Brain microvascular endothelial cell (primary cell): ENCODE results near the gene ISG20L2.

ENCODE experiments used
- DNase-seq: peaks from one replicate; pipeline ENCODE4 v3.0.0-alpha.2; 2020
- H3K27ac ChIP-seq: fragments of 250-450 bp; sonication (Bioruptor Pico); 2 replicates; pipeline ENCODE4 v1.5.1; 2020; ENCODE audit warnings: mild to moderate bottlenecking, moderate library complexity
- H3K27me3 ChIP-seq: fragments of 250-450 bp; sonication (Bioruptor Pico); replicated peaks from 2 replicates; pipeline ENCODE4 v1.5.1; 2020; ENCODE audit warnings: mild to moderate bottlenecking
- H3K36me3 ChIP-seq: fragments of 250-450 bp; sonication (Bioruptor Pico); replicated peaks from 2 replicates; pipeline ENCODE4 v1.5.1; 2020; ENCODE audit warnings: mild to moderate bottlenecking
- H3K4me3 ChIP-seq: 2 replicates; pipeline ENCODE4 v1.5.1; 2011; ENCODE audit warnings: low read depth, mild to moderate bottlenecking, control low read depth, low read length, moderate library complexity
- in situ Hi-C: cut with HindIII; loops from 2 replicates; pipeline ENCODE4 v1.10.0; 2017; ENCODE audit warnings: low sequenced_read_pairs, low pct_ligation_motif_present
- TF ChIP-seq, protein P1 (sequence below): IDR thresholded peaks from 2 replicates; pipeline ENCODE4 v1.5.1; 2011; ENCODE audit warnings: low read depth, mild to moderate bottlenecking, moderate library complexity, low read length, control low read depth, inconsistent platforms; ENCODE audit errors: missing control alignments

The ISG20L2 gene

DNA sequence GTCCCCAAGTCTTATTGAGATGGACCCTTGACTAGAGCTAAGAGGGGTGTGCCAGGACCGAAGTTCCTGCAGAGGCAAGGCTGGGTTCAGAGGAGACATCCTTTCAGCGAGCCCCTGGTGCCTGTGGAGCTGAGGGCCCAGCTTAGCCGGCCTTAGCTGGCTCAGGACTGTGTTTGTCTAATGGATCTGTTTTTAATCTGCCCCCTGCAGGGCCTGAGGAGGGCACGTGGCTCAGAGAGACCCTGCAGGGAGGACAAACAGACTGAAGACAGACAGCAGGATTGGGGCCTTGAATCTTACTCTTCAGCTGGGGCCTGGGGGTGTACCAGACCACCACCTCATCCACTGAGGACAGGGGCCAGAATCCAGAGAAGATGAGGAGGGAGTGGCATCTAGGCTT is 24.8 kb downstream of the ISG20L2 start:
- Histone ChIP-seq H3K27ac (no peak overlapping the region), H3K4me3 (no peak overlapping the region), H3K36me3 (no peaks in the 10 kb centered on the region), H3K27me3 (no peaks in the 10 kb centered on the region)
- no peak for DNase-seq
- in situ Hi-C loops, result no loop called here
- TF ChIP-seq, protein P1, sequence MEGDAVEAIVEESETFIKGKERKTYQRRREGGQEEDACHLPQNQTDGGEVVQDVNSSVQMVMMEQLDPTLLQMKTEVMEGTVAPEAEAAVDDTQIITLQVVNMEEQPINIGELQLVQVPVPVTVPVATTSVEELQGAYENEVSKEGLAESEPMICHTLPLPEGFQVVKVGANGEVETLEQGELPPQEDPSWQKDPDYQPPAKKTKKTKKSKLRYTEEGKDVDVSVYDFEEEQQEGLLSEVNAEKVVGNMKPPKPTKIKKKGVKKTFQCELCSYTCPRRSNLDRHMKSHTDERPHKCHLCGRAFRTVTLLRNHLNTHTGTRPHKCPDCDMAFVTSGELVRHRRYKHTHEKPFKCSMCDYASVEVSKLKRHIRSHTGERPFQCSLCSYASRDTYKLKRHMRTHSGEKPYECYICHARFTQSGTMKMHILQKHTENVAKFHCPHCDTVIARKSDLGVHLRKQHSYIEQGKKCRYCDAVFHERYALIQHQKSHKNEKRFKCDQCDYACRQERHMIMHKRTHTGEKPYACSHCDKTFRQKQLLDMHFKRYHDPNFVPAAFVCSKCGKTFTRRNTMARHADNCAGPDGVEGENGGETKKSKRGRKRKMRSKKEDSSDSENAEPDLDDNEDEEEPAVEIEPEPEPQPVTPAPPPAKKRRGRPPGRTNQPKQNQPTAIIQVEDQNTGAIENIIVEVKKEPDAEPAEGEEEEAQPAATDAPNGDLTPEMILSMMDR, result no peak

DNA sequence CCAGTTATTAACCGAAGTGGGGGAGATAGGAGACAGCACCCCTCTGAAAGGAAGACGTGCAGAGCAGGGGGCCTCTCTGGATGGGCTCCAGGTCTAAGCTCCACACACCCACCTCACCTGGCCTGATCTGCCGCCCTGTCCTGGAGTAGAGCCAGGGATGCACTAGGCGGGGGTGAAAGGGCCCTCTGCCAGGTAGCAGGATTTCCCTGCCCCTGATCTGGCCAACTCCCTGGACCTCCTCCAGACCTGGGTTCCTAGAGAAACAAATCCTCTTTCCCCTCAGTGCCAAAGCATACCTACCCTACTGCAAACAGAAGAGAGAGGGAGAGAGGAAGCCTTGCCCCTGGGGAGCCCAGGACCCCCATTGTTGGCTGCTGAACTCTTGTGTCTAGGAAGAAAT is 25.2 kb downstream of the ISG20L2 start:
- Histone ChIP-seq H3K4me3 (no peak overlapping the region), H3K36me3 (no peaks in the 10 kb centered on the region), H3K27me3 (no peaks in the 10 kb centered on the region), H3K27ac (no peak overlapping the region)
- in situ Hi-C loops, result no loop called here
- TF ChIP-seq, protein P1, result no peak
- DNase-seq, result no peak

DNA sequence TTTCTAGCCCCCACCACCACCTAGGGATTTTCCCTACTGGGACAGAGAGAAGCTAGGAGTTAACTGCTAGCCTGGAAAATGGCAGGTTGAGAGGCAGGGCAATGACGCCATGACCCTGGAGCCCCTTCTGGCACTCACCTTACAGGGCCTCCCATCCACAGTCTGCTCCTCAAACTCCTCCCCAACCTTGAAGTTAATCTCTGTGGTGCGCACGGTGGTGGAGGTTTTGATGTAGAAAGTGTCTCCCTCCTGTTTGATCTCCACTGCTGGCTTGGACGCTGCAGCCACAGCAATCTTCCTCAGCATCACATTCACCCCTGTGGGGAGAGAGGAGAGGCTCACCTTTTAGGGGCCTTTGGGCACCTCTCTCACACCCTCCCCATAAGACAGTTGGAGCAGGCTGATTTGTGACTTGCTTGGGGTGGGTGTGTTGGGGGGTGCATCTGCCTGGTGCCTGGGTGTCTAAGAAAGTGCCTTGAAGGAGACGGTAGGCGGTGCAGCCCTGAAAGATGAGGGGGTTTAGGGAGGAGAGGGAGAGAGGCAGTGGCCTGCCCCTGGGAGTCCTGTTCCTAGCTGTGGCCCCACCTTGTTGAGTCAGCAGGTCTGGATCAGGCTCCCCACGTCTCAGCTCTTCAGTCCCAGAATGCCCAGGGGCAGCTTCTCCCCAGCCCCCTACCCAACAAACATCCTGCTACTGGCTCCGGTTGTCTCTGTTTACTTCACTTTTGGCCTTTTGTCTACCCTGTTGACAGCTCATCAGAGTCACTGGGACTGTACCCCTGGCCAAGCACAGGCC is 27.6 kb downstream of the ISG20L2 start:
- Histone ChIP-seq H3K27me3 (no peaks in the 10 kb centered on the region), H3K4me3 (no peak overlapping the region), H3K36me3 (no peaks in the 10 kb centered on the region), H3K27ac (no peak overlapping the region)
- TF ChIP-seq, protein P1, result no peak
- in situ Hi-C loops, result no loop called here
- DNase-seq, result no peak

DNA sequence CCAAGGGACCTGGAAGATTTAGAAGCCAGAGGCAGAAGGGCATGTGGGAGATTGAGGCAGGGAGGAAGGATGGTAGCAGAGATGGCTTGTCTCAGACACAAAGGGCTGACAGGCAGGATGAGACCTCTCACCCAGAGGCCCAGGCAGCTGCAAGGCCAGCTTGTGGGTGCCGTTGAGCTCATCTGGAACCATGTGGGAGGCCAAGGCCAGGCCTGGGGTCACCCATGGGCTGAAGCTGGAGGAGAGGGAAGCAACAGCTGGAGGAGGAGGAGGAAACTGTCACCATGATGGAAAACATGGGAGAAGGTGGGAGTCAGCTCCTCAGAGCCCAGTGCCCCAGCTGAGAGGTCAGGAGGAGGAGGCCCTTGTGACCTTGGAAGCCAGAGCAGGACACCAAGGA is 29.6 kb downstream of the ISG20L2 start:
- Histone ChIP-seq H3K27ac (no peak overlapping the region), H3K27me3 (no peaks in the 10 kb centered on the region), H3K4me3 (no peak overlapping the region), H3K36me3 (no peaks in the 10 kb centered on the region)
- TF ChIP-seq, protein P1, result no peak
- in situ Hi-C loops, result no loop called here
- DNase-seq, result no peak

GRCh38 chr1:156697481-156697880 is 31.1 kb downstream of the ISG20L2 start:
- H3K27ac ChIP-seq, result no peak overlapping the region
- no peaks in the 10 kb centered on the region for H3K27me3 ChIP-seq
- in situ Hi-C loops, result no loop called here
- H3K36me3 ChIP-seq, result no peaks in the 10 kb centered on the region
- TF ChIP-seq, protein P1, result no peak
- no peak for DNase-seq
- no peak overlapping the region for H3K4me3 ChIP-seq

- TF ChIP-seq, protein P1, result no peak
- in situ Hi-C loops, result no loop called here
- Histone ChIP-seq H3K27me3 (no peaks in the 10 kb centered on the region), H3K27ac (no peak overlapping the region), H3K36me3 (no peaks in the 10 kb centered on the region), H3K4me3 (no peak overlapping the region)
- DNase-seq, result no peak
These were observed 31.8 kb downstream of the ISG20L2 start for GRCh38 chr1:156696755-156697154.
